K562 (cell line): Measurements from ENCODE around the gene CERS4. TPM values are rescaled to one million over a fixed set of nuclear protein-coding genes. Genes with fewer than 3 reads are reported as not detected.

Experiments used
- ARID3B ChIP-seq: fragments of 250-450 bp; sonication (Bioruptor Pico); IDR thresholded peaks from 2 replicates; pipeline ENCODE4 v1.4.0; 2020; ENCODE audit warnings: borderline replicate concordance
- ATF6 ChIP-seq: sonication (generic); formaldehyde crosslinking; IDR thresholded peaks from 2 replicates; pipeline ENCODE4 v1.4.0; 2020; ENCODE audit warnings: mild to moderate bottlenecking, missing genetic modification reagents
- BCL6 ChIP-seq: fragments of 250-450 bp; sonication (Bioruptor Pico); IDR thresholded peaks from 2 replicates; pipeline ENCODE4 v1.4.0; 2020
- BCOR ChIP-seq: fragments of 450-650 bp; IDR thresholded peaks from 2 replicates; pipeline ENCODE4 v1.6.1; 2016
- CBFB ChIP-seq: sonication (generic); formaldehyde crosslinking; IDR thresholded peaks from 2 replicates; pipeline ENCODE4 v1.4.0; 2020; ENCODE audit warnings: mild to moderate bottlenecking, missing genetic modification reagents
- CHD1 ChIP-seq: fragments of 200-600 bp; sonication (generic); IDR thresholded peaks from one replicate; pipeline ENCODE4 v1.6.1; 2012; ENCODE audit warnings: mild to moderate bottlenecking, moderate library complexity, low read length, inconsistent platforms
- CREM ChIP-seq: IDR thresholded peaks from 2 replicates; pipeline ENCODE4 v1.6.1; 2014; ENCODE audit warnings: antibody characterized with exemption, low read depth
- E2F6 ChIP-seq, 2 experiments: IDR thresholded peaks; 2 replicates each; pipeline ENCODE4 v1.6.1; 2011; ENCODE audit warnings: borderline replicate concordance in 1 of 2, control low read depth in 1 of 2, low read depth in 1 of 2, low read length in 1 of 2, mild to moderate bottlenecking in 1 of 2, mixed read lengths in 1 of 2, moderate library complexity in 1 of 2; ENCODE audit not compliant: insufficient read depth in 1 of 2, insufficient read length in 1 of 2, poor library complexity in 1 of 2, severe bottlenecking in 1 of 2; ENCODE audit errors: extremely low read depth in 1 of 2
- EGR1 ChIP-seq: fragments of 450-650 bp; conservative IDR thresholded peaks from 2 replicates; pipeline ENCODE4 v1.6.1; 2017; ENCODE audit warnings: mild to moderate bottlenecking
- FOXK1 ChIP-seq: sonication (generic); formaldehyde crosslinking; IDR thresholded peaks from 2 replicates; pipeline ENCODE4 v1.8.0; 2022; ENCODE audit warnings: missing genetic modification reagents, mild to moderate bottlenecking, borderline replicate concordance
- HES1 ChIP-seq: fragments of 450-650 bp; IDR thresholded peaks from 2 replicates; pipeline ENCODE4 v1.6.1; 2016; ENCODE audit warnings: low read depth, mild to moderate bottlenecking, moderate library complexity
- HMGN3 ChIP-seq: IDR thresholded peaks from 2 replicates; pipeline ENCODE4 v1.6.1; 2011; ENCODE audit warnings: borderline replicate concordance, low read depth, mild to moderate bottlenecking, mixed read lengths, low read length; ENCODE audit not compliant: insufficient read length; ENCODE audit errors: extremely low read depth
- L3MBTL2 ChIP-seq: fragments of 450-650 bp; IDR thresholded peaks from 2 replicates; pipeline ENCODE4 v1.6.1; 2016; ENCODE audit warnings: mild to moderate bottlenecking, moderate library complexity
- NR2C2 ChIP-seq, 2 experiments: fragments of 200-800 bp in 1 of 2; sonication (Bioruptor generic) in 1 of 2; sonication (generic) in 1 of 2; formaldehyde crosslinking in 1 of 2; IDR thresholded peaks; 2 replicates each; pipeline versions ENCODE4 v1.6.1 to v1.8.0; 2016 to 2022; ENCODE audit warnings: mild to moderate bottlenecking in 1 of 2, missing compliant biosample characterization in 1 of 2, missing genetic modification characterization in 1 of 2, missing genetic modification reagents in 1 of 2
- RB1 ChIP-seq: fragments of 450-650 bp; IDR thresholded peaks from 2 replicates; pipeline ENCODE4 v1.6.1; 2017; ENCODE audit warnings: low read depth, mild to moderate bottlenecking
- SMAD1 ChIP-seq: fragments of 150-350 bp; IDR thresholded peaks from 2 replicates; pipeline ENCODE4 v1.6.1; 2014; ENCODE audit warnings: low read length, low read depth; ENCODE audit not compliant: partially characterized antibody
- SMAD3 ChIP-seq: fragments of 450-650 bp; formaldehyde crosslinking; conservative IDR thresholded peaks from 2 replicates; pipeline ENCODE4 v1.4.0; 2020; ENCODE audit warnings: mild to moderate bottlenecking
- ZBTB1 ChIP-seq: sonication (generic); formaldehyde crosslinking; IDR thresholded peaks from 2 replicates; pipeline ENCODE4 v1.8.1; 2023; ENCODE audit warnings: missing genetic modification reagents, low read depth, mild to moderate bottlenecking, borderline replicate concordance
- ZNF212 ChIP-seq: fragments of 450-650 bp; formaldehyde crosslinking; IDR thresholded peaks from 2 replicates; pipeline ENCODE4 v1.4.0; 2020; ENCODE audit warnings: mild to moderate bottlenecking
- ZNF347 ChIP-seq: fragments of 450-650 bp; formaldehyde crosslinking; IDR thresholded peaks from 2 replicates; pipeline ENCODE4 v1.4.0; 2020; ENCODE audit warnings: low read depth, mild to moderate bottlenecking, moderate library complexity
- ZNF740 ChIP-seq, 3 experiments: fragments of 200-800 bp in 1 of 3; sonication (Bioruptor generic) in 1 of 3; sonication (generic) in 1 of 3; formaldehyde crosslinking in 1 of 3; IDR thresholded peaks; 2 replicates each; pipeline versions ENCODE4 v1.6.1 to v1.8.0; 2016 to 2022; ENCODE audit warnings: mild to moderate bottlenecking in 2 of 3, missing compliant biosample characterization in 2 of 3, missing genetic modification characterization in 2 of 3, missing genetic modification reagents in 1 of 3
- polyA plus RNA-seq, 8 experiments: library from polyadenylated mRNA; depleted of rRNA in 4 of 8; stranded (reverse) in 5 of 8; unstranded in 3 of 8; fragments of >200 nt; fragmentation: Nextera tagmentation in 2 of 8; fragmentation: Illumina TruSeq in 1 of 8; extraction: Ambion mirVana in 2 of 8; extraction: Trizol in 1 of 8; gene quantifications; 2 replicates each; pipeline versions ENCODE4 v1.2.1 to v1.2.3, GENCODE V29; 2011 to 2014; ENCODE audit warnings: inconsistent platforms in 1 of 8, missing spikeins in 1 of 8
- total RNA-seq, 7 experiments: library from RNA; depleted of rRNA in 6 of 7; stranded (reverse); fragments of >200 nt in 6 of 7; fragmentation: Illumina TruSeq in 2 of 7; extraction: Trizol in 2 of 7; gene quantifications; 2 replicates each; pipeline versions ENCODE4 v1.2.1 to v1.2.3, GENCODE V29; 2011 to 2021; ENCODE audit warnings: low replicate concordance in 1 of 7

Gene CERS4
- total and polyA plus RNA-seq, 9 of the 15 experiments (the other 6 are each of a cell fraction or from before 2014, with no cell fraction given): 0.14 to 4.4 (median 2.9) TPM; not detected in 1

GRCh38 chr19:8208922-8209461, at the start of gene CERS4 (continued):
- no peak for TF ChIP-seq ARID3B (CRISPR knock-in tag)
- peak in 1 of 2 experiments; percentile 29 for TF ChIP-seq E2F6 (IDR thresholded peaks at IDR 0.05; ENCODE audit: borderline replicate concordance in 1 of 2, extremely low read depth in 1 of 2, insufficient read depth in 1 of 2, insufficient read length in 1 of 2, low read depth in 1 of 2, low read length in 1 of 2, poor library complexity in 1 of 2, severe bottlenecking in 1 of 2)
- TF ChIP-seq FOXK1 (CRISPR knock-in tag): no peak
- 0 out of 2 replicates have a peak, but pooled peaks have one; percentile 2 for TF ChIP-seq EGR1
- TF ChIP-seq SMAD3: no peak
- TF ChIP-seq ZBTB1 (CRISPR knock-in tag): no peak
- no peak for TF ChIP-seq CBFB (CRISPR knock-in tag)
- peak; percentile 31 for TF ChIP-seq SMAD1
- 0 out of 2 replicates have a peak, but pooled peaks have one; percentile 15 for TF ChIP-seq RB1
- no peak for TF ChIP-seq NR2C2 (CRISPR knock-in tag; IDR thresholded peaks at IDR 0.05)
- peak; percentile 95 for TF ChIP-seq NR2C2 (tag; IDR thresholded peaks at IDR 0.05)
- peak; percentile 49; the same call in 1 of the 2 replicates for TF ChIP-seq CREM
- TF ChIP-seq HES1: 0 out of 2 replicates have a peak, but pooled peaks have one; percentile 33
- no peak for TF ChIP-seq L3MBTL2
- TF ChIP-seq ZNF212: no peak
- TF ChIP-seq ZNF740 (CRISPR knock-in tag; IDR thresholded peaks at IDR 0.05): no peak
- peak in 1 of 2 experiments; percentile 95; a peak in 2 of 4 replicates for TF ChIP-seq ZNF740 (tag; IDR thresholded peaks at IDR 0.05)
- no peak for TF ChIP-seq ZNF347 (CRISPR knock-in tag)
- TF ChIP-seq HMGN3: peak; percentile 6
- TF ChIP-seq BCL6 (CRISPR knock-in tag): no peak
- TF ChIP-seq BCOR: peak; percentile 65; the same call in 1 of the 2 replicates
- no peak for TF ChIP-seq CHD1
- no peak for TF ChIP-seq ATF6 (CRISPR knock-in tag)
